GM19324 (cell line): ENCODE measurements around the gene MBD3.

ENCODE experiments used
- ATAC-seq: cut with Tn5 transposase; IDR thresholded peaks from one replicate; pipeline ENCODE4 v1.9.1; 2021; ENCODE audit warnings: mild to moderate bottlenecking, moderate library complexity; ENCODE audit not compliant: unreplicated experiment, low FRiP score

MBD3 gene

GRCh38 chr19:1619703-1620102 is 27.0 kb upstream of the MBD3 start:
- ATAC-seq: no peak

- no peak for ATAC-seq
These were observed 26.4 kb upstream of the MBD3 start for GRCh38 chr19:1619094-1619439.

GRCh38 chr19:1618157-1619093 is 25.8 kb upstream of the MBD3 start:
- ATAC-seq: no peak

- no peak for ATAC-seq
These were observed 24.2 kb upstream of the MBD3 start for GRCh38 chr19:1616875-1617274.

GRCh38 chr19:1616396-1616795 is 23.7 kb upstream of the MBD3 start:
- ATAC-seq: no peak

- ATAC-seq: no peak
These were observed 22.6 kb upstream of the MBD3 start for GRCh38 chr19:1615156-1615765.

- no peak for ATAC-seq
These were observed 21.3 kb upstream of the MBD3 start for GRCh38 chr19:1613808-1614570.

GRCh38 chr19:1613146-1613545 is 20.5 kb upstream of the MBD3 start:
- no peak for ATAC-seq

GRCh38 chr19:1612114-1613086 is 19.7 kb upstream of the MBD3 start:
- ATAC-seq: no peak

- no peak for ATAC-seq
These were observed 18.7 kb upstream of the MBD3 start for GRCh38 chr19:1611353-1611752.

GRCh38 chr19:1610579-1610978 is 17.9 kb upstream of the MBD3 start:
- ATAC-seq: no peak

GRCh38 chr19:1609680-1610474 is 17.2 kb upstream of the MBD3 start:
- ATAC-seq: no peak

- no peak for ATAC-seq
These were observed 16.4 kb upstream of the MBD3 start for GRCh38 chr19:1609103-1609396.

GRCh38 chr19:1608359-1609102 is 15.9 kb upstream of the MBD3 start:
- no peak for ATAC-seq

GRCh38 chr19:1606138-1606651 is 13.5 kb upstream of the MBD3 start:
- ATAC-seq: no peak

GRCh38 chr19:1605236-1606137 is 12.8 kb upstream of the MBD3 start, which contains the start of gene UQCR11:
Gene UQCR11 (minus strand): TSS chr19:1605462. CDS start chr19:1605409, 53 bp downstream.
- ATAC-seq: peak; percentile 90

GRCh38 chr19:1602091-1602707 is 9.5 kb upstream of the MBD3 start:
- ATAC-seq: no peak
